GM12878 (cell line): ENCODE results near the gene C1QTNF7. TPM values are rescaled to one million over a fixed set of nuclear protein-coding genes. Genes with fewer than 3 reads are reported as not detected.

Source experiments
- ATAC-seq: fragments of 200-7000 bp; cut with Tn5 transposase; 3 replicates; pipeline ENCODE4 v1.9.1; 2020; ENCODE audit warnings: mild to moderate bottlenecking, moderate library complexity
- BruUV-seq: library from RNA; stranded (reverse); fragments of 400-500 nt; replicated peaks from 2 replicates; lab custom pipeline; 2021; lab: Mats Ljungman, UMichigan
- CTCF ChIA-PET: fragments of 300-600 bp; sonication (Branson Sonifier 250); formaldehyde crosslinking; extraction: SDS; loops from one replicate; lab custom pipeline; 2021; ENCODE audit warnings: inconsistent platforms; lab: Yijun Ruan, JAX
- POLR2A ChIA-PET: fragments of 350-600 bp; formaldehyde crosslinking; extraction: SDS; loops from one replicate; lab custom pipeline; 2021; ENCODE audit warnings: inconsistent platforms; lab: Charles Lee
- RAD21 ChIA-PET: fragments of 300-600 bp; sonication (Branson Sonifier 250); formaldehyde crosslinking; loops from one replicate; lab custom pipeline; 2023; ENCODE audit warnings: antibody characterized with exemption; ENCODE audit not compliant: unreplicated experiment; lab: Charles Lee
- SMC1A ChIA-PET: fragments of 300-600 bp; sonication (Branson Sonifier 250); formaldehyde crosslinking; loops from one replicate; lab custom pipeline; 2023; ENCODE audit not compliant: unreplicated experiment, uncharacterized antibody; lab: Charles Lee
- DNase-seq: peaks from one replicate; pipeline ENCODE4 v3.0.0-alpha.2; 2011; ENCODE audit warnings: low read depth, low spot score
- FAIRE-seq: peaks from 3 replicates; lab custom pipeline; 2011; peaks lifted over from hg19 to GRCh38; lab: Jason Lieb, UNC
- H2AFZ ChIP-seq: 2 replicates; pipeline ENCODE4 v1.6.0; 2011; ENCODE audit warnings: low read depth, low read length, control low read depth; ENCODE audit not compliant: control insufficient read depth
- H3K27ac ChIP-seq: 2 replicates; pipeline ENCODE4 v1.5.1; 2011; ENCODE audit warnings: control low read depth; ENCODE audit not compliant: control insufficient read depth, insufficient read depth
- H3K27me3 ChIP-seq, 2 experiments: replicated peaks in 1 of 2; 2 replicates each; pipeline versions ENCODE4 v1.6.0 to v1.6.1; 2011; ENCODE audit warnings: low read length in 1 of 2; ENCODE audit not compliant: control insufficient read depth in 2 of 2, insufficient read depth in 2 of 2
- H3K36me3 ChIP-seq, 2 experiments: 2 replicates each; pipeline ENCODE4 v1.5.1; 2011; ENCODE audit warnings: low read length in 1 of 2; ENCODE audit not compliant: control insufficient read depth in 2 of 2, insufficient read depth in 2 of 2
- H3K4me1 ChIP-seq: 2 replicates; pipeline ENCODE4 v1.6.1; 2011; ENCODE audit warnings: mild to moderate bottlenecking, low read length, moderate library complexity, mixed read lengths; ENCODE audit not compliant: control insufficient read depth, insufficient read depth
- H3K4me2 ChIP-seq: 2 replicates; pipeline ENCODE4 v1.6.0; 2011; ENCODE audit warnings: control low read depth; ENCODE audit not compliant: control insufficient read depth, insufficient read depth
- H3K4me3 ChIP-seq: fragments of 200-600 bp; sonication (generic); 2 replicates; pipeline ENCODE4 v1.5.1; 2016
- H3K79me2 ChIP-seq: 2 replicates; pipeline ENCODE4 v1.6.0; 2011; ENCODE audit warnings: low read length; ENCODE audit not compliant: control insufficient read depth, insufficient read depth
- H3K9ac ChIP-seq: 2 replicates; pipeline ENCODE4 v1.8.0; 2011; ENCODE audit warnings: low read length, control low read depth, mixed read lengths; ENCODE audit not compliant: control insufficient read depth, insufficient read depth
- H3K9me3 ChIP-seq: replicated peaks from 3 replicates; pipeline ENCODE4 v1.5.1; 2011; ENCODE audit warnings: mild to moderate bottlenecking, low read length; ENCODE audit not compliant: control insufficient read depth, insufficient read depth
- H4K20me1 ChIP-seq: 2 replicates; pipeline ENCODE4 v1.6.0; 2011; ENCODE audit not compliant: control insufficient read depth, insufficient read depth
- ATF2 ChIP-seq: IDR thresholded peaks from 2 replicates; pipeline ENCODE4 v1.6.1; 2012; ENCODE audit warnings: low read length, inconsistent platforms
- BACH1 ChIP-seq: fragments of 450-650 bp; IDR thresholded peaks from 2 replicates; pipeline ENCODE4 v1.6.1; 2017; ENCODE audit warnings: mild to moderate bottlenecking, borderline replicate concordance
- BCL3 ChIP-seq: IDR thresholded peaks from 2 replicates; pipeline ENCODE4 v1.6.1; 2011; ENCODE audit warnings: borderline replicate concordance, low read depth, mild to moderate bottlenecking, moderate library complexity, low read length; ENCODE audit not compliant: insufficient read depth, poor library complexity, severe bottlenecking
- BHLHE40 ChIP-seq, 2 experiments: fragments of 450-650 bp in 1 of 2; IDR thresholded peaks; 2 replicates each; pipeline ENCODE4 v1.6.1; 2011 to 2017; ENCODE audit warnings: low read depth in 2 of 2, borderline replicate concordance in 1 of 2, improper control_type of control experiment in 1 of 2, low read length in 1 of 2, mild to moderate bottlenecking in 1 of 2
- FOXM1 ChIP-seq: IDR thresholded peaks from 2 replicates; pipeline ENCODE4 v1.6.1; 2012; ENCODE audit warnings: low read depth, mild to moderate bottlenecking, inconsistent platforms, low read length, moderate library complexity
- HDAC6 ChIP-seq: fragments of 200-600 bp; sonication (generic); IDR thresholded peaks from one replicate; pipeline ENCODE4 v1.8.0; 2017; ENCODE audit warnings: antibody characterized with exemption; ENCODE audit not compliant: unreplicated experiment
- IKZF2 ChIP-seq, 2 experiments: fragments of 450-650 bp; IDR thresholded peaks; 2 replicates each; pipeline ENCODE4 v1.6.1; 2017; ENCODE audit warnings: mild to moderate bottlenecking in 2 of 2, moderate library complexity in 2 of 2
- JUND ChIP-seq: IDR thresholded peaks from 2 replicates; pipeline ENCODE4 v1.6.1; 2012; ENCODE audit warnings: low read depth, mild to moderate bottlenecking, low read length, improper control_type of control experiment, moderate library complexity
- NBN ChIP-seq: fragments of 450-650 bp; IDR thresholded peaks from 2 replicates; pipeline ENCODE4 v1.6.1; 2016
- NR2F1 ChIP-seq: fragments of 450-650 bp; conservative IDR thresholded peaks from 2 replicates; pipeline ENCODE4 v1.6.1; 2017; ENCODE audit warnings: mild to moderate bottlenecking
- RCOR1 ChIP-seq: conservative IDR thresholded peaks from 2 replicates; pipeline ENCODE4 v1.6.1; 2012; ENCODE audit warnings: low read depth, low read length, improper control_type of control experiment
- SREBF1 ChIP-seq: IDR thresholded peaks from 2 replicates; pipeline ENCODE4 v1.6.1; 2012; ENCODE audit warnings: mild to moderate bottlenecking, low read length
- USF2 ChIP-seq: IDR thresholded peaks from 2 replicates; pipeline ENCODE4 v1.6.1; 2011; ENCODE audit warnings: low read depth, low read length, improper control_type of control experiment, borderline replicate concordance
- ZZZ3 ChIP-seq: IDR thresholded peaks from 2 replicates; pipeline ENCODE4 v1.6.1; 2011; ENCODE audit warnings: low read depth; ENCODE audit not compliant: control insufficient read depth, insufficient read length
- WGBS: methylation state at CpG from one replicate; pipeline ENCODE4 v1.1.6; 2016; ENCODE audit warnings: low lambda C conversion rate; ENCODE audit not compliant: insufficient replicate concordance, insufficient coverage; ENCODE audit errors: missing lambda C conversion rate; 5-methylcytosine and 5-hydroxymethylcytosine counted together
- in situ Hi-C: fragments of 300-500 bp; cut with MboI; formaldehyde crosslinking; loops from 9 replicates; pipeline ENCODE4 v1.14.3; 2018; ENCODE audit warnings: mixed read lengths
- intact Hi-C: fragments of 100-400 bp; cut with micrococcal nuclease; formaldehyde crosslinking; loops from one replicate; pipeline ENCODE4 v1.14.2; 2022; ENCODE audit not compliant: unreplicated experiment
- polyA plus RNA-seq, 11 experiments: library from polyadenylated mRNA; depleted of rRNA in 4 of 11; unstranded in 6 of 11; stranded (reverse) in 5 of 11; fragments of >200 nt; fragmentation: Nextera tagmentation in 4 of 11; fragmentation: Illumina TruSeq in 1 of 11; extraction: Ambion mirVana in 4 of 11; extraction: Trizol in 1 of 11; gene quantifications; 1 replicate in 1 of 11; 2 replicates in 10 of 11; pipeline versions ENCODE4 v1.2.1 to v1.2.3, GENCODE V29; 2011 to 2016; ENCODE audit warnings: inconsistent platforms in 2 of 11, missing spikeins in 2 of 11, low read depth in 1 of 11
- total RNA-seq, 4 experiments: library from RNA; depleted of rRNA in 3 of 4; stranded (reverse); fragments of >200 nt in 3 of 4; fragmentation: Illumina TruSeq in 1 of 4; extraction: Trizol in 1 of 4; gene quantifications; 2 replicates each; pipeline versions ENCODE4 v1.2.1 to v1.2.3, GENCODE V29; 2013 to 2021
- TF ChIP-seq, protein P1 (sequence below): fragments of 450-650 bp; formaldehyde crosslinking; IDR thresholded peaks from 2 replicates; pipeline ENCODE4 v1.5.0; 2022; ENCODE audit warnings: mild to moderate bottlenecking, missing genetic modification characterization

Gene C1QTNF7
- total and polyA plus RNA-seq, 10 of the 15 experiments (the other 5 are each of a cell fraction or from before 2014, with no cell fraction given) = not detected

DNA sequence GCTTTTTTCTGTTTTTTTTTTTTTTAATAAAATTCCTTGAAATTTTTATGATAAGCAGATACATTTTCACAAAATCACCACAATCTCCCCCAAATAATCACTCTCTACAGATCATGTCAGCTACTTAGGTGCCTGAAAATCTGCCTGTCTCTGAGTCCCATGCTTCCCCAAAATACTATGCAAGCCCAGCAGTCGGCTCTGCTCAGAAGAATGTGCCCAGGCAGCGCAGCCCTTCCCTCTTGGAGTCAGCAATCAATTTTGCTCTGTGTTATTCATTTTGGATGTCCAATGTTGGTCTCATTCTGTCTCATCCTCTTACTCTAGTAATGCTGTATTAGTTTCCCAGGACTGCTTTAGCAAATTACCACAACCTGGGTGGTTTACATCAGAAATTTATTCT, 24.9 kb upstream of the C1QTNF7 start:
- Histone ChIP-seq H3K27ac (no peak overlapping the region), H3K79me2 (no peaks in the 10 kb centered on the region), H3K9me3 (no peaks in the 10 kb centered on the region), H3K36me3 (no peaks in the 10 kb centered on the region), H3K4me1 (peaks cover 8% of the 10 kb centered on the region), H3K4me3 (no peak overlapping the region), H2AFZ (no peak overlapping the region), H4K20me1 (no peaks in the 10 kb centered on the region), H3K4me2 (no peak overlapping the region), H3K27me3 (peaks cover 0 to 2% of the 10 kb centered on the region in 2 experiments; a peak in 1 of 4 replicates), H3K9ac (no peak overlapping the region)
- FAIRE-seq = no peak
- CTCF ChIA-PET = no interaction called here
- DNase-seq = no peak
- in situ Hi-C loops = loop anchor here (5.0 kb wide), 1 partner anchor 166 kb away; no protein-coding TSS in a partner anchor
- RAD21 ChIA-PET = no interaction called here
- no peak for ATAC-seq
- intact Hi-C loops = no loop called here
- POLR2A ChIA-PET = no interaction called here
- BruUV-seq = no TSS peak
- SMC1A ChIA-PET = no interaction called here
- 72% methylated on average over 2 of the region's 2 CpGs for WGBS
- TF ChIP-seq BCL3 = no peak
- TF ChIP-seq JUND = no peak
- TF ChIP-seq, protein P1, sequence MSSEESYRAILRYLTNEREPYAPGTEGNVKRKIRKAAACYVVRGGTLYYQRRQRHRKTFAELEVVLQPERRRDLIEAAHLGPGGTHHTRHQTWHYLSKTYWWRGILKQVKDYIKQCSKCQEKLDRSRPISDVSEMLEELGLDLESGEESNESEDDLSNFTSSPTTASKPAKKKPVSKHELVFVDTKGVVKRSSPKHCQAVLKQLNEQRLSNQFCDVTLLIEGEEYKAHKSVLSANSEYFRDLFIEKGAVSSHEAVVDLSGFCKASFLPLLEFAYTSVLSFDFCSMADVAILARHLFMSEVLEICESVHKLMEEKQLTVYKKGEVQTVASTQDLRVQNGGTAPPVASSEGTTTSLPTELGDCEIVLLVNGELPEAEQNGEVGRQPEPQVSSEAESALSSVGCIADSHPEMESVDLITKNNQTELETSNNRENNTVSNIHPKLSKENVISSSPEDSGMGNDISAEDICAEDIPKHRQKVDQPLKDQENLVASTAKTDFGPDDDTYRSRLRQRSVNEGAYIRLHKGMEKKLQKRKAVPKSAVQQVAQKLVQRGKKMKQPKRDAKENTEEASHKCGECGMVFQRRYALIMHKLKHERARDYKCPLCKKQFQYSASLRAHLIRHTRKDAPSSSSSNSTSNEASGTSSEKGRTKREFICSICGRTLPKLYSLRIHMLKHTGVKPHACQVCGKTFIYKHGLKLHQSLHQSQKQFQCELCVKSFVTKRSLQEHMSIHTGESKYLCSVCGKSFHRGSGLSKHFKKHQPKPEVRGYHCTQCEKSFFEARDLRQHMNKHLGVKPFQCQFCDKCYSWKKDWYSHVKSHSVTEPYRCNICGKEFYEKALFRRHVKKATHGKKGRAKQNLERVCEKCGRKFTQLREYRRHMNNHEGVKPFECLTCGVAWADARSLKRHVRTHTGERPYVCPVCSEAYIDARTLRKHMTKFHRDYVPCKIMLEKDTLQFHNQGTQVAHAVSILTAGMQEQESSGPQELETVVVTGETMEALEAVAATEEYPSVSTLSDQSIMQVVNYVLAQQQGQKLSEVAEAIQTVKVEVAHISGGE (CRISPR knock-in tag) = no peak
- TF ChIP-seq NR2F1 = no peak
- no peak for TF ChIP-seq USF2
- TF ChIP-seq IKZF2 (IDR thresholded peaks at IDR 0.05) = no peak
- TF ChIP-seq BACH1 = no peak
- no peak for TF ChIP-seq FOXM1
- no peak for TF ChIP-seq NBN
- no peak for TF ChIP-seq HDAC6
- no peak for TF ChIP-seq SREBF1
- TF ChIP-seq RCOR1 = no peak
- TF ChIP-seq ATF2 = no peak
- no peak for TF ChIP-seq BHLHE40 (IDR thresholded peaks at IDR 0.05; ENCODE audit: borderline replicate concordance in 1 of 2, low read depth in 2 of 2, low read length in 1 of 2)
- TF ChIP-seq ZZZ3 = no peak
